ENCODE measurements around the gene PIGU.

The PIGU gene

GRCh38 chr20:34567892-34568865, 108.7 kb downstream of the PIGU start:
- in situ Hi-C loops (cut with MboI; ENCODE audit: low pct_unique_long_range_greater_than_20kb, low sequenced_read_pairs, unreplicated experiment): loop anchor here (10.0 kb wide), 1 partner anchor 367 kb away; no protein-coding TSS in a partner anchor
- no peak for DNase-seq (ENCODE audit: low spot score)

GRCh38 chr20:34566978-34567891, 109.7 kb downstream of the PIGU start:
- TF ChIP-seq CTCF (IDR thresholded peaks at IDR 0.05; ENCODE audit: extremely low read depth, insufficient read depth, missing control alignments): no peak
- DNase-seq (ENCODE audit: low spot score): no peak
- in situ Hi-C loops (cut with MboI; ENCODE audit: low pct_unique_long_range_greater_than_20kb, low sequenced_read_pairs, unreplicated experiment): loop anchor here (10.0 kb wide), 1 partner anchor 368 kb away; no protein-coding TSS in a partner anchor

More at GRCh38 chr20:34567892-34568865, 108.7 kb downstream of the PIGU start:
- TF ChIP-seq CTCF (IDR thresholded peaks at IDR 0.05; ENCODE audit: extremely low read depth, insufficient read depth, missing control alignments): no peak

- no peak for TF ChIP-seq CTCF (IDR thresholded peaks at IDR 0.05; ENCODE audit: extremely low read depth, insufficient read depth, missing control alignments)
- DNase-seq (ENCODE audit: low spot score): no peak
- in situ Hi-C loops (cut with MboI; ENCODE audit: low pct_unique_long_range_greater_than_20kb, low sequenced_read_pairs, unreplicated experiment): loop anchor here (10.0 kb wide), 1 partner anchor 370 kb away; no protein-coding TSS in a partner anchor
These were observed 112.1 kb downstream of the PIGU start for GRCh38 chr20:34564833-34565232.

- peak; percentile 57 for DNase-seq (ENCODE audit: low spot score)
- in situ Hi-C loops (cut with MboI; ENCODE audit: low pct_unique_long_range_greater_than_20kb, low sequenced_read_pairs, unreplicated experiment): loop anchor here (10.0 kb wide), 1 partner anchor 372 kb away; no protein-coding TSS in a partner anchor
- peak; percentile 53 for TF ChIP-seq CTCF (IDR thresholded peaks at IDR 0.05; ENCODE audit: extremely low read depth, insufficient read depth, missing control alignments)
These were observed 114.3 kb downstream of the PIGU start for GRCh38 chr20:34562641-34563040.

- in situ Hi-C loops (cut with MboI; ENCODE audit: low pct_unique_long_range_greater_than_20kb, low sequenced_read_pairs, unreplicated experiment): loop anchor here (10.0 kb wide), 1 partner anchor 373 kb away; no protein-coding TSS in a partner anchor
- no peak for DNase-seq (ENCODE audit: low spot score)
- no peak for TF ChIP-seq CTCF (IDR thresholded peaks at IDR 0.05; ENCODE audit: extremely low read depth, insufficient read depth, missing control alignments)
These were observed 115.2 kb downstream of the PIGU start for GRCh38 chr20:34561661-34562060.

- in situ Hi-C loops (cut with MboI; ENCODE audit: low pct_unique_long_range_greater_than_20kb, low sequenced_read_pairs, unreplicated experiment): loop anchor here (10.0 kb wide), 1 partner anchor 374 kb away; no protein-coding TSS in a partner anchor
- no peak for TF ChIP-seq CTCF (IDR thresholded peaks at IDR 0.05; ENCODE audit: extremely low read depth, insufficient read depth, missing control alignments)
- DNase-seq (ENCODE audit: low spot score): no peak
These were observed 116.3 kb downstream of the PIGU start for GRCh38 chr20:34560614-34561013.
